NCI-H226 (cell line): ENCODE results near the gene MTG2.

Source experiments
- DNase-seq: peaks from one replicate; pipeline ENCODE4 v3.0.0-alpha.2; 2015

MTG2 gene

DNA sequence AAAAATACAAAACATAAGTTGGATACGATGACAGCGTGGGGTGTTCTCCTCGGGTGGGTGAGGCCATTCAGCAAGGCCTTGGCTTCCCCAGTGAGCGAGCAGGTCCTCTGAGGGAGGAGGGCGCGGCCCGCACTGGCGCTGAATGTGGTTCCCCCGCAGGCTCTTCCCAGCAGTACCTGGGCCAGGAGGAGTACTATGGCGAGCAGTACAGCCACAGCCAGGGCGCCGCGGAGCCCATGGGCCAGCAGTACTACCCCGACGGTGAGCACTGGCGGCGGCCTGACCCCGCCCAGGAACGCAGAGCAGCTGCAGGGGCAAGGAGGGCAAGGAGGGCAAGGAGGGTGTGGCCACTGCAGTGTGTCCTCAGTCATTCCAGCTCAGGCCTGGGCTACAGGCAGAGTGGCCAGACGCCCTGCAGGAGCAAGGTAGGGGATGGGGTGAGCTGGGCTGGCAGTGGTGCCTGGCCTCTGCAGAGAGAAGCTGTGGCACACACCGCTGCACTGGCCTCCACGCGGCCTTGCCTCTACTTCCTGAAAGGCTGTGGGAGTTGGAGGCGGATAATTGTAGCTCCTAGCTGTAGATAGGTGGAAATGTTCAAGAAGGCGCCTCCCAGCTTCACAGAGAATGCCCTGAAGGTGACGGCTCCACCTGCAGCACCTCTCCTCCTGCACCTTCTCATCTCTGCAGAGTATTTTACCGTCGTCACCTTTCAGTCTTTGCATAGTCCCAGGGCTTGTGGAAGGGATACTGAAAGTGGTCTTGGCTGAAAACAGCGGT, 18.7 kb upstream of the MTG2 start:
- no peak for DNase-seq

DNA sequence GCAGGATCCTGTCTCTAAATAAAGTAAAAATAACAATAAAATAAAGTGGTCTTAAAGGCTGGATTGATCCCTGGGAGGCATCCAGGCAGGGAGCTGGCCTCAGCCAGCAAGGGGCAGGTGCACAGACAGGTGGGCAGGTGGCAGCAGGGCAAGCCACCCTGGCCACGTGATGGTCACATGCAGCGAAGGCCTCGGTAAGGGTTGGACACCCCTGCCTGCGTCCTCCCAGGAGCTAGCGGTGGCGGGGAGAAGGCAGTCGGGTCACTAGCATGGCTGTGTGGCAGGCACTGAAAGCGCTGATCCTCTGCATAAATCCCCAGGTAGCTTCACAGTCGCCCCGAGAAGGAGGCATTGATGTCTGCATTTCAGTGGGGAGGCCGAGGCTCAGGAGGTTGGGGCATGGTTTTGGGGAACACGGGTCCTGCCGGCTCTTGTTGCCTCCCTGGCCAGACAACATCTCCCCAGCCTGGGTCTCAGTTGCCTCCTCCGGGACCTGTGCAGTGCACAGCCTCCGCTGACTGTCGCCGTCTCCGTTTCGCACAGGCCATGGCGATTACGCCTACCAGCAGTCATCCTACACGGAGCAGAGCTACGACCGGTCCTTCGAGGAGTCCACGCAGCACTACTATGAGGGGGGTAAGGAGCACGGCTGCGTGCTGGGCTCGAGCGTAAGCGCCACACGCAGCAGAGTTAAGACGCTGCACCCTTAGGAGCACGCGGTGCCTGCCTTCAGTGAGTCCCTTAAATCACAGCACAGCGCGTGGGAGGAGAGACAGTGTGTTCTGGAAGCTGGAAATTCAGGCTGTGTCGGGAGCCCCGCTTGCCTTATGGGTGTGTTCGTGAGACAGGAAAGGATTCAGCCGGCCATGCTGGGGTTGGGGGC, 17.7 kb upstream of the MTG2 start:
- DNase-seq, result no peak

DNA sequence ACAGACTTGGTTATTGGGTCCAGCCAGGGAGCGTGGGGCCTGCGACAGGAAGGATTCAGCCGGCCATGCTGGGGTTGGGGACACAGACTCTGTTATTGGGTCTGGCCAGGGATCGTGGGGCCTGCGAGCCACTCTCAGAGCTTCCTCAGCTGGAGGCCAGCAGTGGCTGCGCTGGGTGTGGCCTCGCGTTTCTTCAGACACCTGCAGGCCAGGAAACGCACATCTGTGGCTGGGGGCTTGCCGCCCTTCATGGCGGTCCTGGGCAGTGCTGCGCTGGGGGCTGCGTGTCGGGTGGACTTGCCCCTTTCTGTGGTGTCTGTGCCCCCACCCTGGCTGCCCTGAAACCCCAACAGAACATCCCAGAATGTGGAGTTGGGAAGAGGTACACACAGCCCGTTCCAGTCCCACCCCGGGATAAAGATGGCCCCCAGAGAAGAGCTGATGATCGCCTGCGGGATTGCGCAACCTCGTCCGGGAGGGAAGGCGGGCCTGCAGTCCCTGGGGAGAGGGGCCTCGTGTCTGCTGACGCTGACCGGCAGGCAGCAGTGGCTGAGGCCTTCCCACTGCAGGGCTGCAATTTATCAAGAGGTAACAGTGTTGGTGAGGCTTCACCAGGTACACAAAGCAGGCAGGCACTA, 16.9 kb upstream of the MTG2 start:
- no peak for DNase-seq

DNA sequence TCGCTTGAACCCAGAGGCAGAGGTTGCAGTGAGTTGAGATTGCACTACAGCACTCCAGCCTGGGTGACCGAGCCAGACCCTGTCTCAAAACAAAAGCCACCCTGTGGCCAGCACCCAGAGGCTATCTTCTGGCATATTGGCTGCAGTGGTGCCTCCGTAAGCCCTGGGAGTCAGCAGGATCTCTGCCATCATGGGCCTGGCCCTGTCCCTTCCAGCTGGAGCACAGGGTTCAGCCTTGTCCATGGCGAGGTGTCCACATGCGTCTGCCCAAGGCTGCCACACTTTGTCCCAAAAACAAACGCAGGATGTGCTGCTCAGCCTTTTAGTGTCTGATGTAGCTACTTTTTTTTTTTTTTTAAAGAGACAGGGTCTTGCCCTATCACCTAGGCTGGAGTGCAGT, 15.4 kb upstream of the MTG2 start:
- no peak for DNase-seq

DNA sequence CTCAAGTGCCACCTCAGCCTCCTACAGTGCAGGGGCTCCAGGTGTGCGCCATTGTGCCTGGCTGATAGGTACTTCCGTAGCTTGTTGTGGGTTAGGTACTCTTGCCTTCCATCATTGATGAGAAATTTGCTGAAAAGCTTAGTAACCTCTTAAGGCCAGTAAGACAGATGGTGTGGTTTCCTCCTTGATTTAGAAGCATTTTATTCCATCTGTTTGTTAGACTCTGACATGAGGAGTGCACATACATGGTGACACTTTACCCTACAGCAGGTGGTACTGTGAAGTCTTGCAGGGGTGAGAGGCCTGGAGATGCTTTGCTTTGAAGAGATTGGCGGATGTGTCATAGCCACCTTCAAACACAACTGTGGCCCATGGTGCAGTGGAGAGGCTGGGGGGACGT, 14.8 kb upstream of the MTG2 start:
- no peak for DNase-seq

DNA sequence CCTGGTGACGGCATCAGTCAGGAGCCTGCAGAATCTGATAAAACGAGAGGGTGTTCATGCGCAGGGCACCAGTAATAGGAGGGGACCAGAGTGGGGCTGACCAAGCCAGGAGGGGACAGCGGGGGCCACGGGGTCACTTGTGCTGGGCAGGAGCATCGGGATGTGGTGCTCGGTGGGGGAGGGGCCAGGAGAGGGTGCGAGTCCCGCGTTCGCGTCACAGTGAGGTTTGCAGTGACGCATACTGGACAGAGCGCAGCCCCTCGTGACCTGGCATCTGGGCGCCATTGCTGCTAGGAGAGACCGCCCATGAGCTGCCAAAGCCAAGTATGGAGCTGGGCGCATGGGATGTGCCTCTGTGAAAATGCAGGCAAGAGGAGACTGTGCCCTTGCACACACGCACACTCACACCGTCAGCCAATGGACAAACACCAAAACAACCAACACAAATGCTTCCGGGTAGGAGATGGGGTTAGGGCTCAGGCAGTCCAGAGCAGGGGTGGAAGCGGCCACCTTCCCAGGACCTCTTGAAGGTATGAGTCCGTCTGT, 13.9 kb upstream of the MTG2 start:
- DNase-seq, result no peak

DNA sequence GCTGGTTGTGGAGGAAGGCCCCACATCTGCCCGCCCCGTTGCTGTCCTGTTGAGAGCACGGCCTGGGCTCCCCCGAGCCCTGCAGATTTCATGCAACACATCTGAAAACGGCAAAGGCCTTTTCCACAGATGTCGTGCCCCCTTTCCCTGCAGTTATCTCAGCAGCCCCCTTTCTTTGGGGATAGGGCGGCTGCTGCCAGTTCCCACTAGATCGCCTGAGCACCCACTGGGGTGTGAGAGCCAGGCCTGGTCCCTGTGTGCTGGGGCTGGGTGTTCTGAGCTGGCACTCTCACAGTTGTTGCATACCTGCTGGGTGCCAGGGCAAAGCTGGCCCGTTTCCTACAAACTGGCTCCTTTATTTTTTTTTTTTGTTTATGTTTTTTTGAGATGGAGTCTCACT, 12.3 kb upstream of the MTG2 start:
- DNase-seq, result no peak

DNA sequence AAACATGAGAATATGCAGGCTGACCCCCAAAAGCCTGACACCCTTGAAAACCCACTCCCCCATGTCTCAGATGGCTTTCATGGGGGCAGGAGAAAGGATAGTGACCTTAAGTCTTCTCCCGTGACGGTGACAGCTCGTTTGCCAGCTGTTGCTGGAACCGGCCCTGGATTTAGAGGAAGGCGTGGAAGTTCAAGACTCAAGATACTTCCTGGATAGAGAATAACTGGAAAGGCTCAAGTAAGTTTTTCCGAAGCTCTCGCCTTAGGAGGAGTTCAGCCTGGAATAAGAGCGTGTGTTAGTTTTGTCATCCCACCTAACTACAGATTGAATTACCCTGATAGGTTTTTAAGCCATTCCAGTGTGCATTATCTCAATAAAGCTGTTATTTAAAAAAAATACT, 11.6 kb upstream of the MTG2 start:
- DNase-seq, result no peak

DNA sequence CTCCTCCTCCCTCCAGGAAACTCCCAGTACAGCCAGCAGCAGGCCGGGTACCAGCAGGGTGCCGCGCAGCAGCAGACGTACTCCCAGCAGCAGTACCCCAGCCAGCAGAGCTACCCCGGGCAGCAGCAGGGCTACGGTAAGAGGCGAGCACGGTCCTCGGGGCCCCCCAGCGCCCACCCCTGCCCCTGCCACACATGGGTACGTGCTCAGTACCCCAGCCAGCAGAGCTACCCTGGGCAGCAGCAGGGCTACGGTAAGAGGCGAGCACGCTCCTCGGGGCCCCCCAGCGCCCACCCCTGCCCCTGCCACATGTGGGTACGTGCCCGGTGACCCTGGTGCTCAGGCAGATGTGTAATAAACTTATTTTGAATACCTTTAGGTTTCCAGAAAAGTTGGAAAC, 10.2 kb upstream of the MTG2 start:
- no peak for DNase-seq

DNA sequence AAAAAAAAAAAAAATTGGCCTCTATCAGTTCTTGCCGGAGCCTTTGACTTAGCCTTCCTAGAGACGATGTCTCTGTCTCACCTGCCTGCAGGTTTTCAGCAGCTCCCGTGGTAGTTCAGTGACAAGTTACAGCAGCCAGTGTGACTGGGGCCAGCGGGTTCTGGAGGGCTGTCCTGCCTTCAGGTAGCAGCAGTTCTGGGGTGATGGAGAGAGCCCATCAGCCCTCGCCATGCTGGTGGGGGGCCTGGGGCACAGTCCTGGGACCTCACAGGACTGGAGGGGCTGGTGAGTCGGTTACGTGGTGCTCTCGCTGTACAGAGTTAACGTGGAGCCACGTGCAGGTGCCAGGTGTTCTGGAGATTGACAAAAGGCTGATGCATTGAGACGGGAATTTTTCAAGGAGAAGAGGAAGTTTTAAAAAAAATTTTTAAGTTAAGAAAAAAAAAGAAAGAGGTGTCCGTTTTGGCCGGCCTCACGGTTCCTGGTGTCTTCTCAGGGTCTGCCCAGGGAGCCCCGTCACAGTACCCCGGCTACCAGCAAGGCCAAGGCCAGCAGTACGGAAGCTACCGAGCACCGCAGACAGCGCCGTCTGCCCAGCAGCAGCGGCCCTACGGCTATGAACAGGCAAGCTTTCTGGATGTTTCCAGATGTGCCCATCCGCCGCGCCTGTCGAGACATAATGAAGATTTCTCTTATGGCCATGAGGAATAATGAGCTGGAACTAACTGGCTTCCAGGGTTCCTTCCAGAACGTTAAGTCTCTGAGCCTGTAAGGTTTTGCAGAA, 8.6 kb upstream of the MTG2 start:
- DNase-seq, result no peak

DNA sequence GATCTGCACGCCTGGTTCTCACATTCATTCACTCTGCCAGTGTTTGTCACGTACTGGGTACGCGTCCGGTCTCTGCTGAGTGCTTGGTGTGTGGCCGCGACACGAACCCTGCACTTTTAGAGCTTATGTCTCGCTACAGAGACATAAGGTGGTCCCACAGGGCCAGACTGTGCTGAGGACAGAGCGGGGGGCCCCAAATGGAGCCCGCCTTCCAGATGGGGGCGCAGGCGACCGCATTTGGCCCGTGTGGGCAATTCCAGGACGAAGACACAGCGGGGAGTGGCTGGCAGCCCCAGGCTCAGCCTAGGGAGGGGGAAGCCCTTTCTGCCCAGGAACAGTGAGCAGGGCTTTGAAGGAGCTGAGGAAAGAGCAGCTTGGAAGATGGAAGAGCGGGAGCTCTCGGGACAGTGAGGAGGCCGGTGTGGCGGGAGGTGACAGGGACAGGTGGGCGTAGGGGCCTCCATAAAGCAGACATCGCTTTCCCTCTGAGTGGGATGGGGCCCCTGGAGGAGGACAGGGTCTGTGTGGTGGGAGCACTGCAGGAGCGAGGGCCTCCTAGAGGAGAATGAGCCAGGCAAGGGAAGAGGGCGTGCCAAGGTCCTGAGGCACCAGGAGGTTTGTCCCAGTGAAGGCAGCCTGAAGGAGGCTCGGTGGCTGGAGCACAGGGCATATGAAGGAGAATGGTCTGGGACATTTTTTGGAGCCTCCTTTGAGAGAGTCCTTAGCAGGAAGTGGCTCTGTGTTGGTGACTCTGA, 7.8 kb upstream of the MTG2 start:
- DNase-seq, result no peak

DNA sequence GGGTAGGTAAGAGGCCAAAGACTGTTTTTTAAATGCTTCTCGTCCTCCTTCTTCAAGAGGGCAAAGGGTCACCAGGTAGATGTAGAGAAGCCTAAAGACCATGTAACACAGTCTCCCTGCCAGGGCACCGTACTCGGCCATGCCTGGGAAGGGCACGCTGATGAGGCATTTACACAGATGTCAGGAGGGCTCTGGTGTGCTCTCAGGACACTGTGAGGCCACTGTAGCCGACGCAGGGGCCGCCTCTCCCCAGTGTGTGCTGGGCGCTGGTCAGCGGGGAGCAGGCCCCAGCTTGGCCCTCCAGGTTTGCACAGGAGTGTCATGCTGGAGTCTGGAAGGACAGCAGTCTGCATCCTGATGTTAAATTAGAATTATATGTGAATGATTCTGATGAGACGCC, 7.1 kb upstream of the MTG2 start:
- DNase-seq, result no peak

DNA sequence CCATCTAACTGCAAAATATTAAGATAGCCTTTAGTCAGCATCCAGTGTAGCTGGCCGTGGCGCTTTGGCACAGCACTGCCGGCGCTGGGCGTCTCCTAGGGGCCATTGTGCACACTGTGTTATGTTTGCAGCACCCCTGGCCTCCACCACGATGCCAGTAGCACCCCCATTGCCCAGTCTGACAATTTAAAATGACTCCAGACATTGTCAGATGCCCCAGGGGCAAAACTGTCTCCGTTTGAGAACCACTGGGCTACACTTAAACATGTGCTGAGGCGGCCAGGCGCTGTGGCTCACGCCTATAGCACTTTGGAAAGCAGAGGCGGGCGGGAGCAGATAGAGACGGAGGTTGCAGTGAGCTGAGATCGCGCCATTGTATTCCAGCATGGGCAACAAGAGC, 6.0 kb upstream of the MTG2 start:
- no peak for DNase-seq

DNA sequence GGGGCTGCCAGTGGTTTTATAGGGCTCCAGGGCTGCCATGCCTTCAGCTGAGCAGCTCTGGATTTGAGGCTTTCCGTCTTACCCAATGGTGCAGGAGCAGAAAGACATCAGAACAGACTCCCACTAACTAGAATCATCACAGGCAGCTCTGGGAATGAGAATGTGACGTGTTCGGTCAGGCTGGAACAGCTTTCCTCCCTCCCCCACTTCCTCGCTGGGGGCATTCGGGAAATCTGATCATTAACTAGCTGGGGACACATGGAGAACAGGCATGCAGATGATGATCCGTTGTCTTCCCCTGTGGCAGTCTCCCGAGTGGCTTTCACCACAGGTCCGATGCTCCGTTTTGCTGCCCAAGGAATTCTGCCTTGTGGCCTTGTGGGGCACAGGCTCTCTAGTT, 5.5 kb upstream of the MTG2 start:
- no peak for DNase-seq

DNA sequence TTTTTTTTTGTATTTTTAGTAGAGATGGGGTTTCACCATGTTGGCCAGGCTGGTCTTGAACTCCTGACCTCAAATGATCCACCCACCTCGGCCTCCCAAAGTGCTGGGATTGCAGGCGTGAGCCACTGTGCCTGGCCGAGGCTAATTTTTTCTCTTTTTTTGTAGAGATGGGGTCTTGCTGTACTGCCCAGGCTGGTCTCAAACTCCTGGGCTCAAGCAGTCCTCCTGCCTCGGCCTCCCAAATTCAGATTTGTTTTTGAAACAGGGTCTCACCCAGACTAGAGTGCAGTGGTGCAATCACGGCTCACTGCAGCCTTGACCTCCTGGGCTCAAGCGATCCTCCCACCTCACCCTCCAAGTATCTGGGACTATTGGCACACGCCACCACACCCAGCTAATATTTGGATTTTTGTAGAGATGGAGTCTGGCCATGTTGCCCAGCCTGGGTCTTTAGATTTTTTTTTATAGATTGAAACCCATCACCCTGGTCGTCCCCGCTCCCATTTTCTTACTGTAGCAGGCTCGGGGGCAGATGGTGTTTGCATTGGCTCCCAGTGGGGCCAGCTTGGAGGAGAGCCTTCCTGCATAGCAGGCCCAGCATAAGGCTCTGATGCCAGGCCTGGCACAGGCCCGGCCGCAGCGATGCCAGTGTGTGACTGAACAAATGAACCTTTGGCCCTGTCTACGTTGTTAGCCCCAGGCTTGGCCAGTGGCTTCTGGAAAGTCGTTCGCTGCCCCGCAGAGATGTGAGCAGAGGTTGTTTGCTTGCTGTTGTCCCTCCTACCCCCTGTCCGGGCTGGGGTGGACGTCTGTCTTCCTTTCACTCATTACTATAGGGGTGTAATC, 4.3 kb upstream of the MTG2 start:
- no peak for DNase-seq

DNA sequence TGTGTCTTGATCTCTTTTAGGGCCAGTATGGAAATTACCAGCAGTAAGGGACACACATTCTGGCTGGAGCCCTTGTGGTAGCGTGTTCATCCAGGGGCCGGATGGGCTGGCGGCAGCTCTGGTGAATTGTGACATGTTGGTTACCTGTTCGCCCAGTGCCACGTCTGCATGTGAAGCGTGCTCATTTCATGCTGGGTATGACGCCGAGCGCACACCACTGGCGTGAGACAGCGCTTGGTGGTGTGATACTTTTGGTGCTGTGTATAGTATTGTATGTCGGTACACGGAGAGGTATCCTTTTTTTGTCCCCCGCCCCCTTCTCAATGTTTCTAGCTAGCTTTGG, 3.7 kb upstream of the MTG2 start:
- DNase-seq, result no peak

DNA sequence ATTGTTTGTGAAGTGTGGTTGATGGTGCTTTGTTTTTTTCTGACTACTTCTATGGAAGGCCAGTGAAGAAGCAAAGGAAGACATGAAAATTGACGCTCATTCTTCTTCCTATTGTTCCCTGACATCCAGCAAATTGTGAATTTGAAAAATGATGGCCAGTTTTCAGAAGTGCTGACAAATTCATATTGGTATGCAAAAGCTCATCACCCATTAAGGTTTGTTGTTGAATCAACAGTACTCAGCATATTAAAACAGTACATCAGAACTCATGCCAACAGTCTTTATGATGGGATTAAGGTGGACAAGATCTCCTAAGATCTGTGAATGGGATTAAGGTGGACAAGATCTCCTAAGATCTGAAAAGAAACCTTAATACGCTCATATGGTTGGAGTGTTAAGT, 1.0 kb upstream of the MTG2 start:
- DNase-seq, result no peak

DNA sequence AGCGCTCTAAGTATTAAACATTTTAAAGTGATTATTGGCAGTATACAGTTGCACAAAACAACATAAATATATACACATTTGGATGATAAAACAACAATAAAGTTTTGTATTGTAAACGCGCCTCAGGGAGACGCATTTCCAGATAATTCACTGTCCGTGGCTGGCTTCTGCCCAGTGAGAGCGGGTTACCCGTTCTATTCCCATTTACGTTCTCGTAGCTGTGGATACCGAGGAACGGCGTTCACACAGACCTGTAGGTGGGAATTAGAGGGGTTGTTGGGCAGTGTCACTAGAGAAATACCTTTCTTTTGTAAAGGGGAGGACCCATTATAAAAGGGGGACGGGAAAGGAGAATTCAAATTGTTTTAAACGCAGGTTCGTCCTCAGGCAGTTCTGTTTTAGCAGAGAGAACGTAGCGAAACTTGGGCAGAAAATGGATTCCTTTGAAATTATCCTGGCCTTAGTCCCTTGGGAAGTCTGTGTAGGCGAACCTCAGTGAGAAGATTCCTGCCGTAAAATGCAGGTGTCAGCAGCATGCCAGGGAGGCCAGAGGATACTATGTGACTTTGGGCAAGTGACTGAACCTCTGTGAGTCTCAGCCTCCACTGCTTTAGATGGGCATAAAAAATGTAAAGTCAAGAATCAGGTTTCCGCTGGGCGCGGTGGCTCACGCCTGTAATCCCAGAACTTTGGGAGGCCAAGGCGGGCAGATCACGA, 756 bp downstream of the MTG2 start:
- DNase-seq, result no peak

DNA sequence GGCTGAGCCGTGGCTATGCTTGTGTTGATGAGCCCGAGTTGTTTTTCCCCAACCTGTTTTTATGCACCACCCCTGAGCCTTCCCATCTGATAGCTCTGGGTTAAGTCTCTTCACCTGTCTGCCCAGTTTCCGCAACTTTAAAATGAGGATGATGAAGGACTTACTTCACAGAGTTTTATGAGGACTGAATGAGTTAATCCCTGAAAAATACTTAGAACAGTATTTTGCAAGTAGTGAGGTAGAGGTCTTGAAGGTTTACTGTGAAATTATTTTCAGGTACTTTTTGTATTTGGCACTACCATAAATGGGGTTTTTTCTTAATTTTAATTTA, 3.2 kb downstream of the MTG2 start:
- no peak for DNase-seq
